ENCODE results near the gene MND1.

- no peak for TF ChIP-seq SP4 (IDR thresholded peaks at IDR 0.05; ENCODE audit: low read length)
- no peak for TF ChIP-seq CTCF (IDR thresholded peaks at IDR 0.05; ENCODE audit: control extremely low read depth in 1 of 3, insufficient read depth in 1 of 3, low read depth in 1 of 3, low read length in 3 of 3)
- TF ChIP-seq ATF2 (IDR thresholded peaks at IDR 0.05; ENCODE audit: low read length), result no peak
- no peak for TF ChIP-seq NRF1 (IDR thresholded peaks at IDR 0.05; ENCODE audit: low read depth, low read length)
- no peak for TF ChIP-seq HDAC2 (IDR thresholded peaks at IDR 0.05; ENCODE audit: borderline replicate concordance in 1 of 2, low read depth in 2 of 2, low read length in 2 of 2)
- TF ChIP-seq MAFK (IDR thresholded peaks at IDR 0.05; ENCODE audit: low read depth, low read length), result no peak
- TF ChIP-seq MAX (IDR thresholded peaks at IDR 0.05), result no peak
- TF ChIP-seq EZH2 (IDR thresholded peaks at IDR 0.05; ENCODE audit: low read depth, low read length, severe bottlenecking), result no peak
- no peak for TF ChIP-seq EP300 (IDR thresholded peaks at IDR 0.05; ENCODE audit: borderline replicate concordance in 1 of 2, low read depth in 2 of 2, low read length in 2 of 2)
- no peak for TF ChIP-seq SIN3A (conservative IDR thresholded peaks at IDR 0.05 in 1 of 2, IDR thresholded peaks at IDR 0.05 in 1 of 2; ENCODE audit: low read depth in 1 of 2, low read length in 2 of 2)
- no peak for TF ChIP-seq CBX5 (IDR thresholded peaks at IDR 0.05; ENCODE audit: low read depth, low read length)
- no peak for TF ChIP-seq POLR2A (IDR thresholded peaks at IDR 0.05; ENCODE audit: control extremely low read depth in 1 of 2, low read depth in 2 of 2, low read length in 2 of 2)
- no peak for TF ChIP-seq TAF7 (optimal IDR thresholded peaks at IDR 0.05; ENCODE audit: borderline replicate concordance, low read depth, low read length)
Measured at GRCh38 chr4:153337686-153338085, 6.8 kb upstream of the MND1 start.

Measured in H1 (cell line).